Fibroblast of lung (primary cell): ENCODE data around the gene ASIC2. TPM values are rescaled to one million over a fixed set of nuclear protein-coding genes. Genes with fewer than 3 reads are reported as not detected.

Experiments used
- DNase-seq, 2 donors: peaks; one replicate each; pipeline versions ENCODE4 v3.0.0 to v3.0.0-alpha.2; 2010; ENCODE audit warnings: low read depth in 2 of 2
- H2AFZ ChIP-seq: 2 replicates; pipeline ENCODE4 v1.5.1; 2012; ENCODE audit warnings: low read length, control low read depth, inconsistent platforms
- H3K27ac ChIP-seq: 2 replicates; pipeline ENCODE4 v1.5.1; 2011; ENCODE audit warnings: low read length, control low read depth; ENCODE audit not compliant: insufficient read depth
- H3K27me3 ChIP-seq: 2 replicates; pipeline ENCODE4 v1.5.1; 2011; ENCODE audit warnings: mild to moderate bottlenecking, low read length; ENCODE audit not compliant: control insufficient read depth, insufficient read depth
- H3K36me3 ChIP-seq: 2 replicates; pipeline ENCODE4 v1.5.1; 2011; ENCODE audit warnings: low read length; ENCODE audit not compliant: control insufficient read depth, insufficient read depth
- H3K4me1 ChIP-seq: 2 replicates; pipeline ENCODE4 v1.5.1; 2011; ENCODE audit warnings: low read length; ENCODE audit not compliant: control insufficient read depth, insufficient read depth; ENCODE audit errors: extremely low read depth
- H3K4me2 ChIP-seq: 2 replicates; pipeline ENCODE4 v1.5.1; 2011; ENCODE audit warnings: low read length, control low read depth; ENCODE audit not compliant: insufficient read depth; ENCODE audit errors: extremely low read depth
- H3K4me3 ChIP-seq, 4 experiments: fragments of 200-600 bp in 1 of 4; sonication (generic) in 1 of 4; replicated peaks in 1 of 4; 2 replicates each; pipeline ENCODE4 v1.5.1; 2011 to 2016; ENCODE audit warnings: low read length in 4 of 4, low read depth in 3 of 4, mild to moderate bottlenecking in 3 of 4, control low read depth in 2 of 4, inconsistent platforms in 1 of 4, mixed read lengths in 1 of 4; ENCODE audit not compliant: insufficient read depth in 1 of 4; ENCODE audit errors: control extremely low read depth in 1 of 4
- H3K79me2 ChIP-seq: 2 replicates; pipeline ENCODE4 v1.5.1; 2012; ENCODE audit warnings: mild to moderate bottlenecking, low read length, inconsistent platforms; ENCODE audit not compliant: control insufficient read depth, insufficient read depth
- H3K9ac ChIP-seq: 2 replicates; pipeline ENCODE4 v1.5.1; 2011; ENCODE audit warnings: mild to moderate bottlenecking, low read length, control low read depth; ENCODE audit not compliant: insufficient read depth
- H3K9me3 ChIP-seq: 2 replicates; pipeline ENCODE4 v1.5.1; 2012; ENCODE audit warnings: low read depth, low read length; ENCODE audit not compliant: control insufficient read depth, insufficient read depth
- H4K20me1 ChIP-seq: 2 replicates; pipeline ENCODE4 v1.5.1; 2011; ENCODE audit warnings: low read length; ENCODE audit not compliant: control insufficient read depth, insufficient read depth; ENCODE audit errors: extremely low read depth
- CTCF ChIP-seq, 2 donors: IDR thresholded peaks in 1 of 2; conservative IDR thresholded peaks in 1 of 2; 1 replicate in 1 of 2; 2 replicates in 1 of 2; pipeline ENCODE4 v1.5.1; 2011 to 2012; ENCODE audit warnings: low read length in 2 of 2, control low read depth in 1 of 2, inconsistent platforms in 1 of 2, low read depth in 1 of 2, mild to moderate bottlenecking in 1 of 2
- EZH2 ChIP-seq: IDR thresholded peaks from 2 replicates; pipeline ENCODE4 v1.5.1; 2012; ENCODE audit warnings: low read length, control low read depth, mild to moderate bottlenecking; ENCODE audit errors: missing control alignments
- polyA plus RNA-seq, 2 donors: library from polyadenylated mRNA; depleted of rRNA in 1 of 2; stranded (reverse) in 1 of 2; unstranded in 1 of 2; fragments of >200 nt; gene quantifications; 2 replicates each; pipeline ENCODE4 v1.2.1, GENCODE V29; 2011 to 2012; ENCODE audit warnings: missing spikeins in 1 of 2
- total RNA-seq: library from RNA; depleted of rRNA; stranded (reverse); fragments of >200 nt; gene quantifications from 2 replicates; pipeline ENCODE4 v1.2.1, GENCODE V29; 2014

The ASIC2 gene
- total and polyA plus RNA-seq, 2 donors (not counting 1 experiment from before 2014, with no cell fraction given) = 0.08 to 0.50 TPM

DNA sequence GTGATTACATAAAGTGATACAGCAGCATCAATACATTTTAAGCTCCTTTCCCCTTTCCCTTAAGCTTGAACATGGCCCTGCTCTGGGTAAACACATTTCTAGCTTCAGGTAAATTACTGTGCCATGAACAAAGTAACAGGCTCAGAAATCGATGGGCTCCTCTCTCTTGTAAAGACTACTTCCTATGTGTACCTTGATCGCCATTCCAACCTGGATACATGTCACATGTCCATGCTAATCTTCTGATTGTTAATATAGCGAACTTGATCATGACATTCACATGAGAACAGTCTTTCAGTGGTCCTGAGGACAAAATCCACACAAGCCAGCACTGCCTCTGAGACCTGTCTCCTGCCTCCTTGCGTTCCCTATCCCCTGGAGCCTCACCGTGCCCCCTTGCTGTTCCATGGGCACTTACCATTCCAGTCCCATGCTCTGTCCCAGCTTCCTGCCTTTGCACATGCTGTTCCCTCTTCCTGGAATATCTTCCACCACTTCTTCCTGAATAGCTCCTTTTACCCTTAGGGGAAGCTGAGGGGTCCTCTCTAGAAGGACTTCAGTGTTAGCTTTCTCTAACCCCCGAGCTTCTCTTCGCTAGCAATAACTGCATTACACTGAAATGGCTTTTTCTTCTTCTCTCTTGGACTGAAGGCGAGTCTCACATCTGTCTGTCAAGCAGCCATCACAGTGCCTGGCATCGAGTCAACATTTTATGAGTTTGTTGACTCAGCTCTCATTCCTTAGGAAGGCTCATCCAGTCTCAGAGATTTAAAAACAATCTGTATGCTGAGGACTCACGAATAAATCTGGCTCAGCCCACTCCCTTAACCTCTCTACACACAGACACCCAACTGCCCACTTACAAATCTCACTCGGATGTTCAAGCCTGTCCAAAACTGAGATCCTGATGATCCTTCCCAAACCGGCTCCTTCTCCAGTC lies 93.3 kb downstream of the ASIC2 start:
- H4K20me1 ChIP-seq = no peaks in the 10 kb centered on the region
- no peak overlapping the region for H3K4me2 ChIP-seq
- no peaks in the 10 kb centered on the region for H3K9me3 ChIP-seq
- H3K4me1 ChIP-seq = no peaks in the 10 kb centered on the region
- no peak overlapping the region for H3K4me3 ChIP-seq
- no peaks in the 10 kb centered on the region for H3K36me3 ChIP-seq
- H2AFZ ChIP-seq = no peak overlapping the region
- H3K27ac ChIP-seq = no peak overlapping the region
- no peak for TF ChIP-seq EZH2
- no peak for TF ChIP-seq CTCF (conservative IDR thresholded peaks at IDR 0.05 in 1 of 2, IDR thresholded peaks at IDR 0.05 in 1 of 2; ENCODE audit: low read depth in 1 of 2, low read length in 2 of 2)
- DNase-seq = peak; percentile 25 to 54
- H3K27me3 ChIP-seq = no peaks in the 10 kb centered on the region
- H3K79me2 ChIP-seq = no peaks in the 10 kb centered on the region
- H3K9ac ChIP-seq = no peak overlapping the region

GRCh38 chr17:33198954-33199353 lies 94.1 kb downstream of the ASIC2 start:
- no peak overlapping the region for H3K4me2 ChIP-seq
- no peak overlapping the region for H3K27ac ChIP-seq
- H3K4me1 ChIP-seq = no peaks in the 10 kb centered on the region
- H3K4me3 ChIP-seq = no peak overlapping the region
- DNase-seq = no peak
- H3K9me3 ChIP-seq = no peaks in the 10 kb centered on the region
- H3K9ac ChIP-seq = no peak overlapping the region
- H4K20me1 ChIP-seq = no peaks in the 10 kb centered on the region
- H3K79me2 ChIP-seq = no peaks in the 10 kb centered on the region
- TF ChIP-seq EZH2 (no peak), CTCF (conservative IDR thresholded peaks at IDR 0.05 in 1 of 2, IDR thresholded peaks at IDR 0.05 in 1 of 2; ENCODE audit: low read depth in 1 of 2, low read length in 2 of 2) (no peak)
- no peak overlapping the region for H2AFZ ChIP-seq
- H3K36me3 ChIP-seq = no peaks in the 10 kb centered on the region
- no peaks in the 10 kb centered on the region for H3K27me3 ChIP-seq

DNA sequence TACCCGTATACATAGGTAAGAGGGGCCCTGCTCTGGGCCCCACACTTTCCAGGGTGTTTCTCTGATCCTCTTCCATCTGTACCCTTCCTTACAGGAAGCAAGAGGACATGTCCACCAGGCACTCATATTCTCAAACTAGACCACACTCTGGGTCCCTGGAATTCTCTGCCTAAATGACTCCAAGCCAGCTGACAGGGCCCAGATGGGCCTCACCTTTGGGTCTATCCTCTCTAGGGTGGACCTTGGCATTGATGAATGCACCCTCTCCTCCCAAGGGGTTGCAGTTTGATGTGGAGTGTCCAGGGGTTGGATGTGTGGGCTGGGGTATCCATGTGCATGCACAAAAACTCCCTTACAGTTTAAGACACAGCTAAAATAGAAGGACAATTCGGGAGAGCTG lies 95.8 kb downstream of the ASIC2 start:
- H2AFZ ChIP-seq = no peak overlapping the region
- no peak for TF ChIP-seq EZH2
- TF ChIP-seq CTCF (conservative IDR thresholded peaks at IDR 0.05 in 1 of 2, IDR thresholded peaks at IDR 0.05 in 1 of 2; ENCODE audit: low read depth in 1 of 2, low read length in 2 of 2) = no peak
- H3K36me3 ChIP-seq = no peaks in the 10 kb centered on the region
- H3K4me3 ChIP-seq = no peak overlapping the region
- no peaks in the 10 kb centered on the region for H3K27me3 ChIP-seq
- no peak overlapping the region for H3K9ac ChIP-seq
- H3K9me3 ChIP-seq = no peaks in the 10 kb centered on the region
- no peaks in the 10 kb centered on the region for H3K79me2 ChIP-seq
- DNase-seq = no peak
- no peak overlapping the region for H3K4me2 ChIP-seq
- H4K20me1 ChIP-seq = no peaks in the 10 kb centered on the region
- no peak overlapping the region for H3K27ac ChIP-seq
- no peaks in the 10 kb centered on the region for H3K4me1 ChIP-seq
